Measurements from ENCODE around the gene NFIL3. TPM values are rescaled to one million over a fixed set of nuclear protein-coding genes. Genes with fewer than 3 reads are reported as not detected.

Gene NFIL3
- total and polyA plus RNA-seq, 2 of the 8 experiments (the other 6 are each of a cell fraction or from before 2014, with no cell fraction given), result 3.4 to 13.5 TPM

- TF ChIP-seq, protein P1, sequence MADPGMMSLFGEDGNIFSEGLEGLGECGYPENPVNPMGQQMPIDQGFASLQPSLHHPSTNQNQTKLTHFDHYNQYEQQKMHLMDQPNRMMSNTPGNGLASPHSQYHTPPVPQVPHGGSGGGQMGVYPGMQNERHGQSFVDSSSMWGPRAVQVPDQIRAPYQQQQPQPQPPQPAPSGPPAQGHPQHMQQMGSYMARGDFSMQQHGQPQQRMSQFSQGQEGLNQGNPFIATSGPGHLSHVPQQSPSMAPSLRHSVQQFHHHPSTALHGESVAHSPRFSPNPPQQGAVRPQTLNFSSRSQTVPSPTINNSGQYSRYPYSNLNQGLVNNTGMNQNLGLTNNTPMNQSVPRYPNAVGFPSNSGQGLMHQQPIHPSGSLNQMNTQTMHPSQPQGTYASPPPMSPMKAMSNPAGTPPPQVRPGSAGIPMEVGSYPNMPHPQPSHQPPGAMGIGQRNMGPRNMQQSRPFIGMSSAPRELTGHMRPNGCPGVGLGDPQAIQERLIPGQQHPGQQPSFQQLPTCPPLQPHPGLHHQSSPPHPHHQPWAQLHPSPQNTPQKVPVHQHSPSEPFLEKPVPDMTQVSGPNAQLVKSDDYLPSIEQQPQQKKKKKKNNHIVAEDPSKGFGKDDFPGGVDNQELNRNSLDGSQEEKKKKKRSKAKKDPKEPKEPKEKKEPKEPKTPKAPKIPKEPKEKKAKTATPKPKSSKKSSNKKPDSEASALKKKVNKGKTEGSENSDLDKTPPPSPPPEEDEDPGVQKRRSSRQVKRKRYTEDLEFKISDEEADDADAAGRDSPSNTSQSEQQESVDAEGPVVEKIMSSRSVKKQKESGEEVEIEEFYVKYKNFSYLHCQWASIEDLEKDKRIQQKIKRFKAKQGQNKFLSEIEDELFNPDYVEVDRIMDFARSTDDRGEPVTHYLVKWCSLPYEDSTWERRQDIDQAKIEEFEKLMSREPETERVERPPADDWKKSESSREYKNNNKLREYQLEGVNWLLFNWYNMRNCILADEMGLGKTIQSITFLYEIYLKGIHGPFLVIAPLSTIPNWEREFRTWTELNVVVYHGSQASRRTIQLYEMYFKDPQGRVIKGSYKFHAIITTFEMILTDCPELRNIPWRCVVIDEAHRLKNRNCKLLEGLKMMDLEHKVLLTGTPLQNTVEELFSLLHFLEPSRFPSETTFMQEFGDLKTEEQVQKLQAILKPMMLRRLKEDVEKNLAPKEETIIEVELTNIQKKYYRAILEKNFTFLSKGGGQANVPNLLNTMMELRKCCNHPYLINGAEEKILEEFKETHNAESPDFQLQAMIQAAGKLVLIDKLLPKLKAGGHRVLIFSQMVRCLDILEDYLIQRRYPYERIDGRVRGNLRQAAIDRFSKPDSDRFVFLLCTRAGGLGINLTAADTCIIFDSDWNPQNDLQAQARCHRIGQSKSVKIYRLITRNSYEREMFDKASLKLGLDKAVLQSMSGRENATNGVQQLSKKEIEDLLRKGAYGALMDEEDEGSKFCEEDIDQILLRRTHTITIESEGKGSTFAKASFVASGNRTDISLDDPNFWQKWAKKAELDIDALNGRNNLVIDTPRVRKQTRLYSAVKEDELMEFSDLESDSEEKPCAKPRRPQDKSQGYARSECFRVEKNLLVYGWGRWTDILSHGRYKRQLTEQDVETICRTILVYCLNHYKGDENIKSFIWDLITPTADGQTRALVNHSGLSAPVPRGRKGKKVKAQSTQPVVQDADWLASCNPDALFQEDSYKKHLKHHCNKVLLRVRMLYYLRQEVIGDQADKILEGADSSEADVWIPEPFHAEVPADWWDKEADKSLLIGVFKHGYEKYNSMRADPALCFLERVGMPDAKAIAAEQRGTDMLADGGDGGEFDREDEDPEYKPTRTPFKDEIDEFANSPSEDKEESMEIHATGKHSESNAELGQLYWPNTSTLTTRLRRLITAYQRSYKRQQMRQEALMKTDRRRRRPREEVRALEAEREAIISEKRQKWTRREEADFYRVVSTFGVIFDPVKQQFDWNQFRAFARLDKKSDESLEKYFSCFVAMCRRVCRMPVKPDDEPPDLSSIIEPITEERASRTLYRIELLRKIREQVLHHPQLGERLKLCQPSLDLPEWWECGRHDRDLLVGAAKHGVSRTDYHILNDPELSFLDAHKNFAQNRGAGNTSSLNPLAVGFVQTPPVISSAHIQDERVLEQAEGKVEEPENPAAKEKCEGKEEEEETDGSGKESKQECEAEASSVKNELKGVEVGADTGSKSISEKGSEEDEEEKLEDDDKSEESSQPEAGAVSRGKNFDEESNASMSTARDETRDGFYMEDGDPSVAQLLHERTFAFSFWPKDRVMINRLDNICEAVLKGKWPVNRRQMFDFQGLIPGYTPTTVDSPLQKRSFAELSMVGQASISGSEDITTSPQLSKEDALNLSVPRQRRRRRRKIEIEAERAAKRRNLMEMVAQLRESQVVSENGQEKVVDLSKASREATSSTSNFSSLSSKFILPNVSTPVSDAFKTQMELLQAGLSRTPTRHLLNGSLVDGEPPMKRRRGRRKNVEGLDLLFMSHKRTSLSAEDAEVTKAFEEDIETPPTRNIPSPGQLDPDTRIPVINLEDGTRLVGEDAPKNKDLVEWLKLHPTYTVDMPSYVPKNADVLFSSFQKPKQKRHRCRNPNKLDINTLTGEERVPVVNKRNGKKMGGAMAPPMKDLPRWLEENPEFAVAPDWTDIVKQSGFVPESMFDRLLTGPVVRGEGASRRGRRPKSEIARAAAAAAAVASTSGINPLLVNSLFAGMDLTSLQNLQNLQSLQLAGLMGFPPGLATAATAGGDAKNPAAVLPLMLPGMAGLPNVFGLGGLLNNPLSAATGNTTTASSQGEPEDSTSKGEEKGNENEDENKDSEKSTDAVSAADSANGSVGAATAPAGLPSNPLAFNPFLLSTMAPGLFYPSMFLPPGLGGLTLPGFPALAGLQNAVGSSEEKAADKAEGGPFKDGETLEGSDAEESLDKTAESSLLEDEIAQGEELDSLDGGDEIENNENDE (IDR thresholded peaks at IDR 0.05; ENCODE audit: insufficient replicate concordance, low read length), result no peak
- TF ChIP-seq SP1 (IDR thresholded peaks at IDR 0.05; ENCODE audit: low read depth, low read length), result no peak
- TF ChIP-seq SIRT6 (IDR thresholded peaks at IDR 0.05; ENCODE audit: low read length), result no peak
- no peak for TF ChIP-seq ASH2L (IDR thresholded peaks at IDR 0.05; ENCODE audit: low read length)
- no peak for TF ChIP-seq CBX8 (IDR thresholded peaks at IDR 0.05; ENCODE audit: borderline replicate concordance, low read depth, low read length)
Measured at GRCh38 chr9:91364005-91364404, 59.6 kb downstream of the NFIL3 start (continued).

Measured in H1 (cell line).